A549 (cell line): ENCODE measurements around the gene BCO1. TPM values are rescaled to one million over a fixed set of nuclear protein-coding genes. Genes with fewer than 3 reads are reported as not detected.

Source experiments
- ATAC-seq, 2 experiments: fragments of 200-7000 bp in 1 of 2; fragments of >200 bp in 1 of 2; cut with Nextera tagmentation in 1 of 2; cut with Tn5 transposase in 1 of 2; 3 replicates each; pipeline versions ENCODE4 v1.8.0 to v1.9.1; 2018 to 2020; ENCODE audit warnings: mild to moderate bottlenecking in 1 of 2, moderate library complexity in 1 of 2
- CTCF ChIA-PET: fragments of 300-600 bp; sonication (Branson Sonifier 250); formaldehyde crosslinking; extraction: SDS; loops from one replicate; lab custom pipeline; 2021; ENCODE audit warnings: antibody characterized with exemption, inconsistent platforms; lab: Yijun Ruan, JAX
- POLR2A ChIA-PET: fragments of 350-600 bp; formaldehyde crosslinking; extraction: SDS; loops from one replicate; lab custom pipeline; 2021; ENCODE audit warnings: antibody characterized with exemption, inconsistent platforms; lab: Yijun Ruan, JAX
- DNase-seq, 2 experiments: peaks; one replicate each; pipeline versions ENCODE4 v3.0.0 to v3.0.0-alpha.2; 2011 to 2016; ENCODE audit warnings: low read depth in 1 of 2, low spot score in 1 of 2
- FAIRE-seq: peaks from 2 replicates; lab custom pipeline; 2011; peaks lifted over from hg19 to GRCh38; lab: Jason Lieb, UNC
- H3K27ac ChIP-seq, 2 experiments: fragments of >200 bp; sonication (Bioruptor Twin); formaldehyde crosslinking; 3 replicates each; pipeline ENCODE4 v1.5.1; 2016 to 2017
- H3K4me1 ChIP-seq: fragments of >200 bp; sonication (Bioruptor Twin); formaldehyde crosslinking; 3 replicates; pipeline ENCODE4 v1.6.1; 2016
- H3K4me2 ChIP-seq: fragments of >200 bp; sonication (Bioruptor Twin); formaldehyde crosslinking; 3 replicates; pipeline ENCODE4 v1.6.1; 2016
- H3K4me3 ChIP-seq: fragments of >200 bp; sonication (Bioruptor Twin); formaldehyde crosslinking; 3 replicates; pipeline ENCODE4 v1.5.1; 2016
- H3K9me3 ChIP-seq: fragments of >200 bp; sonication (Bioruptor Twin); formaldehyde crosslinking; 3 replicates; pipeline ENCODE4 v1.6.1; 2016
- BCL3 ChIP-seq: fragments of >200 bp; sonication (Bioruptor Twin); formaldehyde crosslinking; IDR thresholded peaks from 3 replicates; pipeline ENCODE4 v1.6.1; 2016
- BHLHE40 ChIP-seq: IDR thresholded peaks from 2 replicates; pipeline ENCODE4 v1.6.1; 2012; ENCODE audit warnings: low read depth, low read length, inconsistent platforms
- CBX2 ChIP-seq: fragments of 200-600 bp; sonication (generic); IDR thresholded peaks from 2 replicates; pipeline ENCODE4 v1.6.1; 2016; ENCODE audit warnings: low read depth, mild to moderate bottlenecking, borderline replicate concordance
- CHD2 ChIP-seq: fragments of 150-350 bp; IDR thresholded peaks from 2 replicates; pipeline ENCODE4 v1.6.1; 2014; ENCODE audit warnings: low read length; ENCODE audit not compliant: partially characterized antibody
- CTCF ChIP-seq: fragments of >200 bp; sonication (Bioruptor Twin); formaldehyde crosslinking; IDR thresholded peaks from 3 replicates; pipeline ENCODE4 v1.5.1; 2016
- FOXS1 ChIP-seq: fragments of 250-450 bp; sonication (Bioruptor Pico); IDR thresholded peaks from 2 replicates; pipeline ENCODE4 v1.5.0; 2020; ENCODE audit warnings: mild to moderate bottlenecking, moderate library complexity
- HDAC2 ChIP-seq: fragments of 200-600 bp; sonication (generic); IDR thresholded peaks from 2 replicates; pipeline ENCODE4 v1.6.1; 2016
- HEYL ChIP-seq: fragments of 250-450 bp; sonication (Bioruptor Pico); IDR thresholded peaks from 2 replicates; pipeline ENCODE4 v1.8.0; 2021; ENCODE audit warnings: mild to moderate bottlenecking, moderate library complexity
- HOXA7 ChIP-seq: fragments of 250-450 bp; sonication (Bioruptor Pico); IDR thresholded peaks from 2 replicates; pipeline ENCODE4 v1.5.0; 2020; ENCODE audit warnings: mild to moderate bottlenecking, moderate library complexity
- HOXB13 ChIP-seq: fragments of 250-450 bp; sonication (Bioruptor Pico); IDR thresholded peaks from 2 replicates; pipeline ENCODE4 v1.5.0; 2020; ENCODE audit warnings: low read depth, mild to moderate bottlenecking, moderate library complexity
- JUN ChIP-seq, 2 experiments: fragments of >200 bp; sonication (Bioruptor Twin); formaldehyde crosslinking; IDR thresholded peaks; 2 replicates in 1 of 2; 3 replicates in 1 of 2; pipeline ENCODE4 v1.6.1; 2016 to 2017
- JUNB ChIP-seq: fragments of >200 bp; sonication (Bioruptor Twin); formaldehyde crosslinking; IDR thresholded peaks from 2 replicates; pipeline ENCODE4 v1.6.1; 2016
- MAFK ChIP-seq: fragments of 450-650 bp; IDR thresholded peaks from 2 replicates; pipeline ENCODE4 v1.6.1; 2014; ENCODE audit not compliant: partially characterized antibody
- PBX3 ChIP-seq: IDR thresholded peaks from 2 replicates; pipeline ENCODE4 v1.6.1; 2012
- PHF8 ChIP-seq: fragments of 200-600 bp; sonication (generic); IDR thresholded peaks from 2 replicates; pipeline ENCODE4 v1.6.1; 2016; ENCODE audit warnings: low read depth, mild to moderate bottlenecking, antibody characterized with exemption, moderate library complexity, borderline replicate concordance
- POLR2A ChIP-seq: IDR thresholded peaks from 2 replicates; pipeline ENCODE4 v1.6.1; 2012; ENCODE audit warnings: mild to moderate bottlenecking, low read length
- RARB ChIP-seq: fragments of 250-450 bp; sonication (Bioruptor Pico); IDR thresholded peaks from 2 replicates; pipeline ENCODE4 v1.8.0; 2021; ENCODE audit warnings: mild to moderate bottlenecking, moderate library complexity
- RCOR1 ChIP-seq: fragments of 150-350 bp; IDR thresholded peaks from 2 replicates; pipeline ENCODE4 v1.6.1; 2014; ENCODE audit warnings: antibody characterized with exemption, low read length, low read depth
- RFX5 ChIP-seq: fragments of 450-650 bp; IDR thresholded peaks from 2 replicates; pipeline ENCODE4 v1.7.1; 2014; ENCODE audit warnings: antibody characterized with exemption, mild to moderate bottlenecking, moderate library complexity
- SREBF2 ChIP-seq: fragments of 450-650 bp; IDR thresholded peaks from 2 replicates; pipeline ENCODE4 v1.6.1; 2014; ENCODE audit warnings: mild to moderate bottlenecking, moderate library complexity
- TFCP2L1 ChIP-seq: fragments of 250-450 bp; sonication (Bioruptor Pico); IDR thresholded peaks from 2 replicates; pipeline ENCODE4 v1.5.0; 2021; ENCODE audit warnings: mild to moderate bottlenecking
- USF2 ChIP-seq: fragments of 450-650 bp; IDR thresholded peaks from 2 replicates; pipeline ENCODE4 v1.6.1; 2014; ENCODE audit warnings: antibody characterized with exemption
- ZFP36 ChIP-seq: fragments of 450-650 bp; IDR thresholded peaks from 2 replicates; pipeline ENCODE4 v1.6.1; 2014; ENCODE audit warnings: borderline replicate concordance; ENCODE audit not compliant: partially characterized antibody
- WGBS: methylation state at CpG from one replicate; pipeline ENCODE4 v1.1.6; 2017; ENCODE audit errors: missing lambda C conversion rate; 5-methylcytosine and 5-hydroxymethylcytosine counted together
- polyA plus RNA-seq, 4 experiments: library from polyadenylated mRNA; depleted of rRNA in 3 of 4; stranded (reverse); fragments of >200 nt; fragmentation: RNase III in 1 of 4; extraction: RNeasy Plus Mini Kit Qiagen cat#74134 plus additional on column Dnase treatment in 1 of 4; gene quantifications; 2 replicates in 3 of 4; 3 replicates in 1 of 4; pipeline ENCODE4 v1.2.3, GENCODE V29; 2011 to 2017

Gene BCO1
- polyA plus RNA-seq, 2 of the 4 experiments (the other 2 are of a cell fraction), result 5.0 to 6.2 TPM

GRCh38 chr16:81265658-81266451 lies 27.4 kb downstream of the BCO1 start:
- Histone ChIP-seq H3K9me3 (no peaks in the 10 kb centered on the region), H3K4me1 (no peaks in the 10 kb centered on the region), H3K27ac (no peak overlapping the region), H3K4me2 (no peak overlapping the region), H3K4me3 (no peak overlapping the region)
- no peak for DNase-seq
- TF ChIP-seq HEYL, result no peak
- TF ChIP-seq POLR2A, result no peak
- no peak for TF ChIP-seq RFX5
- no peak for TF ChIP-seq PHF8
- TF ChIP-seq RCOR1, result no peak
- TF ChIP-seq JUNB, result no peak
- TF ChIP-seq HDAC2, result no peak
- no peak for TF ChIP-seq USF2
- TF ChIP-seq RARB (CRISPR knock-in tag), result no peak
- TF ChIP-seq CBX2, result no peak
- no peak for TF ChIP-seq CHD2
- TF ChIP-seq ZFP36, result no peak
- no peak for TF ChIP-seq HOXB13 (CRISPR knock-in tag)
- TF ChIP-seq TFCP2L1 (CRISPR knock-in tag), result no peak
- ATAC-seq, result no peak
- POLR2A ChIA-PET, result no interaction called here
- FAIRE-seq, result no peak
- 76% methylated on average over 5 of the region's 5 CpGs for WGBS
- CTCF ChIA-PET, result interaction anchor here (0.8 kb wide), 1 partner anchor 230 kb away, joined by 3 read pairs; the partner anchor contains the start of gene ATMIN

- DNase-seq (no peak), FAIRE-seq (no peak), ATAC-seq (no peak)
- Histone ChIP-seq H3K9me3 (no peaks in the 10 kb centered on the region), H3K4me2 (no peak overlapping the region), H3K27ac (no peak overlapping the region), H3K4me1 (no peaks in the 10 kb centered on the region), H3K4me3 (no peak overlapping the region)
- ChIA-PET POLR2A (no interaction called here), CTCF (interaction anchor here (0.8 kb wide), 1 partner anchor 231 kb away, joined by 3 read pairs; the partner anchor contains the start of gene ATMIN)
- WGBS, result 67% methylated on average over 7 of the region's 7 CpGs
- TF ChIP-seq USF2 (no peak), HOXA7 (CRISPR knock-in tag) (no peak), JUNB (no peak), BCL3 (no peak), SREBF2 (no peak), PBX3 (no peak), JUN (IDR thresholded peaks at IDR 0.05) (no peak)
These were observed 28.2 kb downstream of the BCO1 start for GRCh38 chr16:81266680-81267095.

GRCh38 chr16:81268509-81268908 lies 30.0 kb downstream of the BCO1 start:
- CTCF ChIA-PET, result no interaction called here
- FAIRE-seq (no peak), DNase-seq (no peak), ATAC-seq (no peak)
- H3K4me1 ChIP-seq, result no peaks in the 10 kb centered on the region
- TF ChIP-seq CTCF (no peak), FOXS1 (no peak), MAFK (no peak), JUNB (no peak), BHLHE40 (no peak)
- no peak overlapping the region for H3K27ac ChIP-seq
- H3K4me3 ChIP-seq, result no peak overlapping the region
- no peaks in the 10 kb centered on the region for H3K9me3 ChIP-seq
- POLR2A ChIA-PET, result no interaction called here
- H3K4me2 ChIP-seq, result no peak overlapping the region
- 95% methylated on average over 5 of the region's 5 CpGs for WGBS
